ENCODE measurements around the gene SPACA6.

DNA sequence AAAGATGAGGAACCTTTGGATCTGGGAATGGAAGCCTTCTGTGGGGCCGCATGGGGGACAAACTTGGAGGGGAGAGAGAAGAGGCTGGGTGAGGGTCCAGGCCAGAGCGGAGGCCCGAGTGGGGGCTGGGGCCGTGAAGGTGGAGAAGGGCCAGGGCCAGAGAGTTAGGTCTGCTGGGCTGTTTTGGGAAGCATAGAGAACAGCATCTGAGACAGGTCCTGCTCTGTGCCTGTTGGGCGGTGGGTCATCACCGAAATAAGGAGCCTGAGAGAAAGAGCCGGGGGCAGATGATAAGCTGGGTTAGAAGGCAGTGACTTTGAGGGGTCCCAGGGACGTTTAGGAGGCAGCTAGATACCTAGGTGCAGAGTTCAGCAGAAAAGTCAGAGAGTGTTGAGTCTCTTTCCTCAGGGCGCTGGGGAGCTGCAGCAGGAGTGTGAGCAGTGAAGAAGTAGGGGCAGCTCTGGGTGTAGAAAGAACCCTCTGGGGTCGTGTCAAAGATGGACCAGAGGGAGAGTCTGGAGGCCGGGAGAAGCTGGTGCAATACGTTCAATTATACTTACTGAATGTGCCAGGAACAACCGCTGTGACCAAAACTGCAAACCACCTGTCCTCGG lies 2.7 kb downstream of the SPACA6 start:
- TF ChIP-seq, protein P1, sequence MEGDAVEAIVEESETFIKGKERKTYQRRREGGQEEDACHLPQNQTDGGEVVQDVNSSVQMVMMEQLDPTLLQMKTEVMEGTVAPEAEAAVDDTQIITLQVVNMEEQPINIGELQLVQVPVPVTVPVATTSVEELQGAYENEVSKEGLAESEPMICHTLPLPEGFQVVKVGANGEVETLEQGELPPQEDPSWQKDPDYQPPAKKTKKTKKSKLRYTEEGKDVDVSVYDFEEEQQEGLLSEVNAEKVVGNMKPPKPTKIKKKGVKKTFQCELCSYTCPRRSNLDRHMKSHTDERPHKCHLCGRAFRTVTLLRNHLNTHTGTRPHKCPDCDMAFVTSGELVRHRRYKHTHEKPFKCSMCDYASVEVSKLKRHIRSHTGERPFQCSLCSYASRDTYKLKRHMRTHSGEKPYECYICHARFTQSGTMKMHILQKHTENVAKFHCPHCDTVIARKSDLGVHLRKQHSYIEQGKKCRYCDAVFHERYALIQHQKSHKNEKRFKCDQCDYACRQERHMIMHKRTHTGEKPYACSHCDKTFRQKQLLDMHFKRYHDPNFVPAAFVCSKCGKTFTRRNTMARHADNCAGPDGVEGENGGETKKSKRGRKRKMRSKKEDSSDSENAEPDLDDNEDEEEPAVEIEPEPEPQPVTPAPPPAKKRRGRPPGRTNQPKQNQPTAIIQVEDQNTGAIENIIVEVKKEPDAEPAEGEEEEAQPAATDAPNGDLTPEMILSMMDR (IDR thresholded peaks at IDR 0.05) = no peak
- no peak for TF ChIP-seq POLR2A (IDR thresholded peaks at IDR 0.05)
